Testis (tissue), 2 donors: ENCODE data around the gene OFD1.

Source experiments
- POLR2A ChIP-seq: fragments of 450-650 bp; IDR thresholded peaks from one replicate; pipeline ENCODE4 v1.6.1; 2017; ENCODE audit warnings: antibody characterized with exemption, mild to moderate bottlenecking, moderate library complexity
- TF ChIP-seq, protein P1 (sequence below), 3 experiments: fragments of 450-650 bp in 2 of 3; fragments of 200-600 bp in 1 of 3; sonication (generic) in 1 of 3; IDR thresholded peaks; one replicate each; pipeline ENCODE4 v1.5.1; 2016 to 2019; ENCODE audit warnings: antibody characterized with exemption in 3 of 3, mild to moderate bottlenecking in 2 of 3, moderate library complexity in 1 of 3

DNA sequence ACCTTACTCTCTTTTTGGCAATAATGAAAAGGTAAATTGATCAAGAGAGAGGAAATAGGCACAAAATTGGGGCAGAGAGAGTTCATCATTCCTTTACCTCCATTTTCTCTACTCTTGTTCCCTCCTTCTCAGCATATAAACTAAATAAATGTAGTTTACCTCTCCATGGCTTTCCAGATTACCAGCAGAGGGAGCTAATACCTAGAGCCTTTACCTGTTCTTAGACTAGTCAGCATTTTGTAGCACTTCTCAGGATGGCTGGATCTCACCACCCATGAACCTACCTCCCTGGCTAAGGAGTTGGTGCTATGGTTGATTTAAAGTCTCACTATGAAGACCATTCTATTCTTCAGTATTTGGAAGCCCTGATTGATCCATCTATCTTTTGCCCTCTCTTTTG lies 15.7 kb downstream of the OFD1 start:
- TF ChIP-seq, protein P1, sequence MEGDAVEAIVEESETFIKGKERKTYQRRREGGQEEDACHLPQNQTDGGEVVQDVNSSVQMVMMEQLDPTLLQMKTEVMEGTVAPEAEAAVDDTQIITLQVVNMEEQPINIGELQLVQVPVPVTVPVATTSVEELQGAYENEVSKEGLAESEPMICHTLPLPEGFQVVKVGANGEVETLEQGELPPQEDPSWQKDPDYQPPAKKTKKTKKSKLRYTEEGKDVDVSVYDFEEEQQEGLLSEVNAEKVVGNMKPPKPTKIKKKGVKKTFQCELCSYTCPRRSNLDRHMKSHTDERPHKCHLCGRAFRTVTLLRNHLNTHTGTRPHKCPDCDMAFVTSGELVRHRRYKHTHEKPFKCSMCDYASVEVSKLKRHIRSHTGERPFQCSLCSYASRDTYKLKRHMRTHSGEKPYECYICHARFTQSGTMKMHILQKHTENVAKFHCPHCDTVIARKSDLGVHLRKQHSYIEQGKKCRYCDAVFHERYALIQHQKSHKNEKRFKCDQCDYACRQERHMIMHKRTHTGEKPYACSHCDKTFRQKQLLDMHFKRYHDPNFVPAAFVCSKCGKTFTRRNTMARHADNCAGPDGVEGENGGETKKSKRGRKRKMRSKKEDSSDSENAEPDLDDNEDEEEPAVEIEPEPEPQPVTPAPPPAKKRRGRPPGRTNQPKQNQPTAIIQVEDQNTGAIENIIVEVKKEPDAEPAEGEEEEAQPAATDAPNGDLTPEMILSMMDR (IDR thresholded peaks at IDR 0.05), result peak; percentile 25 to 53 (median 49)
- no peak for TF ChIP-seq POLR2A
